Caco-2 (cell line): ENCODE measurements around the gene FOXN3. TPM values are rescaled to one million over a fixed set of nuclear protein-coding genes. Genes with fewer than 3 reads are reported as not detected.

Source experiments
- BruUV-seq: library from RNA; stranded (reverse); fragments of 400-500 nt; replicated peaks from 2 replicates; lab custom pipeline; 2021; lab: Mats Ljungman, UMichigan
- CTCF ChIA-PET: fragments of 300-600 bp; sonication (Branson Sonifier 250); formaldehyde crosslinking; loops from one replicate; lab custom pipeline; 2022; ENCODE audit warnings: antibody characterized with exemption; lab: Charles Lee
- POLR2A ChIA-PET: fragments of 300-600 bp; sonication (Branson Sonifier 250); formaldehyde crosslinking; loops from one replicate; lab custom pipeline; 2022; ENCODE audit warnings: antibody characterized with exemption; lab: Charles Lee
- DNase-seq, 2 experiments: peaks; one replicate each; pipeline versions ENCODE4 v3.0.0 to v3.0.0-alpha.2; 2020 to 2022
- H3K27me3 ChIP-seq: replicated peaks from 2 replicates; pipeline ENCODE4 v1.6.0; 2011; ENCODE audit warnings: low read length; ENCODE audit not compliant: control insufficient read depth, insufficient read depth
- H3K36me3 ChIP-seq: 2 replicates; pipeline ENCODE4 v1.5.1; 2011; ENCODE audit warnings: low read length; ENCODE audit not compliant: control insufficient read depth, insufficient read depth
- H3K4me1 ChIP-seq: fragments of 250-450 bp; sonication (Bioruptor Pico); 2 replicates; pipeline ENCODE4 v1.5.1; 2020; ENCODE audit warnings: mild to moderate bottlenecking
- H3K4me3 ChIP-seq: 2 replicates; pipeline ENCODE4 v1.5.1; 2011; ENCODE audit warnings: low read depth, mild to moderate bottlenecking, control low read depth, low read length
- H3K9me3 ChIP-seq: fragments of 250-450 bp; sonication (Bioruptor Pico); 2 replicates; pipeline ENCODE4 v1.5.1; 2020; ENCODE audit warnings: mild to moderate bottlenecking, moderate library complexity
- H3K27ac Mint-ChIP-seq: one replicate; pipeline ENCODE4 v1.8.0; 2022; ENCODE audit warnings: mixed read lengths; ENCODE audit not compliant: unreplicated experiment
- H3K27me3 Mint-ChIP-seq: one replicate; pipeline ENCODE4 v1.8.0; 2022; ENCODE audit warnings: mixed read lengths; ENCODE audit not compliant: insufficient read depth, unreplicated experiment
- H3K36me3 Mint-ChIP-seq: one replicate; pipeline ENCODE4 v1.8.0; 2022; ENCODE audit warnings: mild to moderate bottlenecking, mixed read lengths; ENCODE audit not compliant: insufficient read depth, unreplicated experiment
- H3K4me1 Mint-ChIP-seq: one replicate; pipeline ENCODE4 v1.8.0; 2022; ENCODE audit warnings: low read depth, mixed read lengths; ENCODE audit not compliant: unreplicated experiment
- H3K4me3 Mint-ChIP-seq: one replicate; pipeline ENCODE4 v1.8.0; 2022; ENCODE audit warnings: mild to moderate bottlenecking, moderate library complexity, mixed read lengths; ENCODE audit not compliant: unreplicated experiment
- H3K9me3 Mint-ChIP-seq: one replicate; pipeline ENCODE4 v1.8.0; 2022; ENCODE audit warnings: mixed read lengths; ENCODE audit not compliant: unreplicated experiment
- CTCF ChIP-seq, 2 experiments: fragments of 200-600 bp in 1 of 2; IDR thresholded peaks; 1 replicate in 1 of 2; 2 replicates in 1 of 2; pipeline versions ENCODE4 v1.5.1 to v1.8.0; 2011 to 2022; ENCODE audit warnings: antibody characterized with exemption in 1 of 2, control low read depth in 1 of 2, inconsistent platforms in 1 of 2, low read depth in 1 of 2, low read length in 1 of 2, mild to moderate bottlenecking in 1 of 2, moderate library complexity in 1 of 2; ENCODE audit not compliant: insufficient read depth in 1 of 2, severe bottlenecking in 1 of 2, unreplicated experiment in 1 of 2
- intact Hi-C: fragments of 100-400 bp; cut with micrococcal nuclease; formaldehyde crosslinking; loops from one replicate; pipeline ENCODE4 v1.10.0; 2022; ENCODE audit not compliant: unreplicated experiment
- total RNA-seq: library from RNA; stranded (reverse); gene quantifications from 2 replicates; pipeline ENCODE4 v1.2.3, GENCODE V29; 2022

Gene FOXN3
- total RNA-seq, 1 experiment from 2014 or later, result 20.6 TPM

GRCh38 chr14:89391556-89391955, 25.5 kb downstream of the FOXN3 start:
- intact Hi-C loops, result no loop called here
- no TSS peak for BruUV-seq
- no peaks in the 10 kb centered on the region for H3K4me1 ChIP-seq

GRCh38 chr14:89391123-89391522, 25.9 kb downstream of the FOXN3 start:
- ChIA-PET POLR2A (no interaction called here), CTCF (no interaction called here)
- no peak overlapping the region for H3K27ac Mint-ChIP-seq
- no peaks in the 10 kb centered on the region for H3K9me3 Mint-ChIP-seq
- H3K4me3 Mint-ChIP-seq, result no peak overlapping the region
- no peaks in the 10 kb centered on the region for H3K4me1 Mint-ChIP-seq
- H3K36me3 Mint-ChIP-seq, result peaks cover 4% of the 10 kb centered on the region
- Histone ChIP-seq H3K4me1 (no peaks in the 10 kb centered on the region), H3K9me3 (no peaks in the 10 kb centered on the region), H3K27me3 (no peaks in the 10 kb centered on the region), H3K4me3 (no peak overlapping the region), H3K36me3 (no peaks in the 10 kb centered on the region)
- no peak for DNase-seq
- intact Hi-C loops, result no loop called here
- no peaks in the 10 kb centered on the region for H3K27me3 Mint-ChIP-seq
- no TSS peak for BruUV-seq
- TF ChIP-seq CTCF (IDR thresholded peaks at IDR 0.05; ENCODE audit: insufficient read depth in 1 of 2, low read depth in 1 of 2, low read length in 1 of 2, severe bottlenecking in 1 of 2, unreplicated experiment in 1 of 2), result no peak

More at GRCh38 chr14:89391556-89391955, 25.5 kb downstream of the FOXN3 start:
- H3K27me3 Mint-ChIP-seq, result no peaks in the 10 kb centered on the region
- TF ChIP-seq CTCF (IDR thresholded peaks at IDR 0.05; ENCODE audit: insufficient read depth in 1 of 2, low read depth in 1 of 2, low read length in 1 of 2, severe bottlenecking in 1 of 2, unreplicated experiment in 1 of 2), result no peak
- H3K4me3 ChIP-seq, result no peak overlapping the region
- no peaks in the 10 kb centered on the region for H3K9me3 ChIP-seq
- POLR2A ChIA-PET, result no interaction called here
- peaks cover 4% of the 10 kb centered on the region for H3K36me3 Mint-ChIP-seq
- no peak overlapping the region for H3K27ac Mint-ChIP-seq
- no peaks in the 10 kb centered on the region for H3K9me3 Mint-ChIP-seq
- no peaks in the 10 kb centered on the region for H3K27me3 ChIP-seq
- no peaks in the 10 kb centered on the region for H3K36me3 ChIP-seq
- CTCF ChIA-PET, result no interaction called here
- H3K4me1 Mint-ChIP-seq, result no peaks in the 10 kb centered on the region
- no peak overlapping the region for H3K4me3 Mint-ChIP-seq
- DNase-seq, result no peak

GRCh38 chr14:89388853-89389252, 28.2 kb downstream of the FOXN3 start:
- no peak overlapping the region for H3K27ac Mint-ChIP-seq
- CTCF ChIA-PET, result interaction anchor here (0.7 kb wide), 1 partner anchor 57 kb away, joined by 3 read pairs; no protein-coding TSS in a partner anchor
- peaks cover 4% of the 10 kb centered on the region for H3K36me3 Mint-ChIP-seq
- no peaks in the 10 kb centered on the region for H3K36me3 ChIP-seq
- no peaks in the 10 kb centered on the region for H3K9me3 ChIP-seq
- no peaks in the 10 kb centered on the region for H3K27me3 ChIP-seq
- no peak for DNase-seq
- H3K4me3 ChIP-seq, result no peak overlapping the region
- no peak overlapping the region for H3K4me3 Mint-ChIP-seq
- TF ChIP-seq CTCF (IDR thresholded peaks at IDR 0.05; ENCODE audit: insufficient read depth in 1 of 2, low read depth in 1 of 2, low read length in 1 of 2, severe bottlenecking in 1 of 2, unreplicated experiment in 1 of 2), result no peak
- no peaks in the 10 kb centered on the region for H3K27me3 Mint-ChIP-seq
- H3K4me1 ChIP-seq, result no peaks in the 10 kb centered on the region
- H3K9me3 Mint-ChIP-seq, result no peaks in the 10 kb centered on the region
- intact Hi-C loops, result no loop called here
- POLR2A ChIA-PET, result no interaction called here
- no peaks in the 10 kb centered on the region for H3K4me1 Mint-ChIP-seq
- BruUV-seq, result no TSS peak
